Measurements from ENCODE around the gene ENPP5.
A peak's percentile ranks its signal among the peaks of the same experiment; 100 is the strongest.
"Not testable (repeated sequence)": the region's sequence is repeated elsewhere in the genome, so short reads cannot be mapped to it uniquely, and the experiment has no call there.

ENPP5 gene

GRCh38 chr6:46174904-46175303, 4.1 kb upstream of the ENPP5 start:
- no peak for DNase-seq

DNA sequence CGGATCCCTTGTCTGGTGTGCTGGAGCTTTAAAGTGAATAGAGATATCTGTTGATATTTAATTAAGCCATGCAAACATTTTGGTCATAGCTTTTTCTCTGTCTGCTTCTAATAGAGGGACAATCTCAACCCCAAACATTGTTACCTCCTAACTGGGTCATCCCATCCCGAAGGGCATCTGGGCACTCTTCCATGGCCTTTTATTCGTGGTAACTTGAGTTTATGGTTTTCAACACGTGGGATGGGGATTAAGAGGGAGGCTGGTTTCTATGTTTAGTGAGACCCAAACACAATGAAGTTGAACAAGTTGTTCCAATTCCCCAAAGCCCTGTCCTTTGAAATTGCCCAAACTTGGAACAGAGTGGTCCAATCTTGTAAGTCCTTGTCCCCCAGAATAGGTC, 1.4 kb upstream of the ENPP5 start:
- DNase-seq, result no peak

DNA sequence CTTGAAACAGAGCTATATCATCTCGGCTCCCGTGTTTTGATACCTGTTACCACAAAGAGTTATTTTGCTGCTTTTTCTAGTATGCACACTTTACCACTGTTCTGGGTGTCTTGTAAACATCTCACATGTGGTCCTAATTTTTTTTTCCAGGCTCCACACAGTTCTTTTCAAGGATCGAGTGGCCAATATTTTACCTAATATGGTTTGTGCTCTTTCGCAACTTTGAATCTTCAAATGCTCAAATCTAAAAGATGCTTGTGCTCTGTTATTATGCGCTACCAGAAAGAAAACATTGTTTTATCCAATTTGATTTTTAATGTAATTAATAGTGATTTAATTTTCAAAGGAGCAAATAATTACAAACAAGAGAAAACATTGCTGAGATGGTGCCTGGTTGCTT, 10.7 kb downstream of the ENPP5 start:
- DNase-seq, result no peak

DNA sequence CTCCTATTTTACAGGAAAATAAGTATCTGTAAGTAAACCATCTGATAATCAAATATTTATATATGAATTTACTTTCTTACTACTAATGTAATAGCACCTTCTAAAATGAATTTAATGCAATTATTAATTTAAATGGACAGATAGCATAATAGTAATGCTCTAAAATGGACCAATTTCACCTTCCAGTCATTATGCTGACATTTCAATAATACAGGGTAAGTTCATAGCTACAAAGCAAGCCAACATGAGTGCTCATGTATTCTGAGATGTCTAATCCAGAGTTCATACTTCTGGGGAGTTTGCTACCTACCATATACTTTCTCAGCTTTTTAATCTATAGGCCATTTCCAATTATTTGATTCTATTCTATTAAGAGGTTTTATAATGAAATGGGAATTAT, 11.6 kb downstream of the ENPP5 start:
- DNase-seq, result no peak

- no peak for DNase-seq
Observed at GRCh38 chr6:46156701-46157100, 14.1 kb downstream of the ENPP5 start.

DNA sequence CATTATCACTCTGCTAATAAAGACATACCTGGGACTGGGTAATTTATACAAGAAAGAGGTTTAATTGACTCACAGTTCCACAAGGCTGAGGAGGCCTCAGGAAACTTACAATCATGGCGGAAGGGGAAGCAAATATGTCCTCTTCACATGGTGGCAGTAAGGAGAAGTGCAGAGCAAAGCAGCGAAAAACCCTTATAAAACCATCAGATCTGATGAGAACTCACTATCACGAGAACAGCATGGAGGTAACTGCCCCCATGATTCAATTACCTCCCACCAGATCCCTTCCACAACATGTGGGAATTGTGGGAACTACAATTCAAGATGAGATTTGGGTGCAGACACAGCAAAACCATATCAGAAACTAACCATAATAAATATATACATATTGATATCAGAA, 21.7 kb downstream of the ENPP5 start:
- not testable (repeated sequence) for DNase-seq

DNA sequence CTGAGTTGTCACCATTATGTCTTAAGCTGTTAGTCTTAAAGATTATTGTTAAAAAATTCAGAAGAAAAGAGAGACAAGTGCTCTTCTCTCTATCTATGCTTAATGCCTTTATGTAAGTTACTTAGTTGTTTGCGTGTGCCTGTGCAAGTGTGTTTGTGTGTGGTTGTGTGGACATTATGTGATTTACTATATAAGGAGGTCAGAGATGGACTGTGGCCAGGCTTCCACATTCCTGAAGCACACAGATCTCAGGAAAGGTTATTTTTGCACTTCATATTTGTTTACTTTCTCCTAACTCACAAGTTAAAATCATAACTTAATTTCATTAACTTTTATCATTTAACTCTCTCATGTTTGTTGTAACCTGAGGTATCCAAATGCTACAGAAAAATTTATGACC, 26.5 kb downstream of the ENPP5 start:
- DNase-seq, result no peak

GRCh38 chr6:46138281-46138680, 32.5 kb downstream of the ENPP5 start:
- no peak for DNase-seq

DNA sequence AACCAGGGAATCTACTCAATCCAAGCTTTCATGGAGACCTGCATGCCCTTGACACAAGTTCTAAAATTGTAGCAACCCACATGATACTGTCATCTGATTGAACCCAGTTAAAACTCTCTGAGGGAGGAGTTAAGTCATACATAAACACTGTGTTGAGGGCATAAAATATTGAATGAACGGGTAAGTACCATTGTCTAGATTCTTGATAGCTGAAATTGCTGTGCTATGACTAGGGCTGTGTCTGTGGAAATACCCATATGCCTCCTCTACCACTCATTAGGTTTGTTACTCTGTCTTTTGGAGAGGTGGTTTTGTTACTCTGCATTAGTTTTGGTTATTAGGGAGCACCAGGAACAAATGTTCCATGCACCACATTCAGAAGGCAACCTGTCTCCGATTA, 33.4 kb downstream of the ENPP5 start:
- DNase-seq, result no peak

DNA sequence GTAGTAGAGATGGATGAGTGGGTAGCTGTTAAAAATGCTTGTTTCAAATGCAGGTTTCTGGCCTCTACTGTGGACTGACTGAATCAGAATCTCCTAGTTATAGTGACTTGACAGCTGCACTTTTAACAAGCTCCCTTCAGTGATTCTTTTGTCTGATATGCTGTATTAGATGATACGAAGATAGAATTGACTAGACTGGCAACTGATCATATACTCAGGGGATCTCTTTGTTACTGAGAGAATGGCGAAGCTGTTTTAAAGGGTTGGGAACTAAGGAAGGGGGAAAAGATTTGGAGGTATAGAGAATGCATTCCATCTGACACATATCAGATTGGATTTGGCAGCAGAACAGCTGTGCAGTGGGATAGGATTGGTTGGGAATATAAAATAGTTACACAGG, 33.9 kb downstream of the ENPP5 start:
- DNase-seq, result no peak

DNA sequence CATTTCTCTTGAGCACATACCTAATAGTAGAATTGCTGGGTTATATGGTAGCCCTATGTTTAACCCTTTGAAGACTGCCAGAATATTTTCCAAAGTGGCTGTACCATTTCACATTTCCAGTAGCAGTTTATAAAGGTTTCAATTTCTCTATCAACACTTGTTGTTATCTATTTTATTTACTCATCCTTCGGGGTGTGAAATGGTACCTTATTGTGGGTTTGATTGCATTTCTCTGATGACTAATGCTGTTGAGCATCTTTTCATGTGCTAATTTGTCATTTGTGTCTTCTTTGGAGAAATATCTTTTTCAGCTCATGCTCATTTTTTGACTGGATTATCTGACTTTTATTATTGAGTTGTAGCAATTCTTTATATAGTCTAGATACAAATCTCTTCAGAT, 35.6 kb downstream of the ENPP5 start:
- DNase-seq, result no peak

DNA sequence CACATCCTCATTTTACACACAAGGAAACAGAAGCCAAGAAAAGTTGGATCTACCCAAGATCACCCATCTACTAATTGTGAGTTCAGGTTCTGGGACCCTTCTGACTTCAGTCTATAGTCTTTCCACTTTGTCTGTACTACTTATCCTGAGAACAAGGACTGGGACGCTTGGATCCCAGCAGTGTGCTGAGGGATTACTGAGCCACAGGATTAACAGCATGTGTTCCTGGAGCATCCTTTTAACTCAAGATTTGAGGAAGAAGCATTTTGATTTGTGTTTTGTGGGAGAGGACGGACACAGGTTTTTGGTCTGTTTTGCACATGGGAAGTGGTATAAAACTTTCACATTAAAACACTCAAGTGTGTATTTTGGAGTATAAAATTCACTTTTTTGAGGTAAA, 36.6 kb downstream of the ENPP5 start:
- DNase-seq, result no peak

- DNase-seq, result not testable (repeated sequence)
Observed at GRCh38 chr6:46131291-46131690, 39.5 kb downstream of the ENPP5 start.

GRCh38 chr6:46130666-46131065, 40.1 kb downstream of the ENPP5 start:
- no peak for DNase-seq

DNA sequence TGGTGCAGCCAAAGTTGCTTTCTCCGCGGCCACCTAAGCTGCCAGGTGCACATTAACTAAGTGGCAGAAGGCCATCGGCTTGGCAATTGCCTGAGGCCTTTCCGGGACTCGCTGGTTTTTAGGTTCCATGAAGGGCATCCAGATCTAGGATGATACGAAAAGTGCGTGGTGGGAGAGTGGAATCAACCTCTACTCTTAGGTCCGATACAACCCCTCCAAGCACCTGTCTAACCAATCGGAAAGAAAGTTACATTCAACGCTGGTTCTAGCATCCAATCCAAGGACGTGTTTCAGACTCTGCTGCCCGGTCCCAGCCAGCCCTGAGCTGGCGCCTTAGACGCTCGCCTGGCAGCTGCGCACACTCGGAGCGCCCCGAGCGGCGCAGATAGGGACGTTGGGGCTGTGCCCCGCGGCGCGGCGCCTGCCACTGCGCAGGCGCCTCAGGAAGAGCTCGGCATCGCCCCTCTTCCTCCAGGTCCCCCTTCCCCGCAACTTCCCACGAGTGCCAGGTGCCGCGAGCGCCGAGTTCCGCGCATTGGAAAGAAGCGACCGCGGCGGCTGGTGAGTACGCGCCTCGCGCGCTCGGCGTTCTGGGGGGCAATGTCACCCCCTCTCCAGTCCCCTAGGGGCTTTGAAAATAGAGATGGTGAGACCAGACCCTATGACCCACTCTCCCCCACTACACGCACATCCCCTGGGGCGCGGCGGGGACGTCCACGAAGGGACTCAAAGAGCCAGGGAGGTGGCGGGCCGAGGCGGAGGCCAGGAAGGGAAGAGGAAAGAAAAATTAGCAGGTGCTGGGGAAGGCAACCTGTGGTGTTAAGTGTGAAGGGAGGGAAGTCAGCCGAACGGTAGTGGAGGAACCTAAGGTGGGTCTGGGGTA, 40.9 kb downstream of the ENPP5 start, which contains the start of gene ENPP4:
TSS of gene ENPP4 (plus strand) at position 361 of the 883 bp plus-strand sequence. CDS start 9,595 bp downstream, outside the sequence.
- peak; percentile 83 for DNase-seq

- DNase-seq, result no peak
Observed at GRCh38 chr6:46129291-46129628, 41.5 kb downstream of the ENPP5 start.

GRCh38 chr6:46128476-46128875, 42.3 kb downstream of the ENPP5 start:
- DNase-seq, result no peak

DNA sequence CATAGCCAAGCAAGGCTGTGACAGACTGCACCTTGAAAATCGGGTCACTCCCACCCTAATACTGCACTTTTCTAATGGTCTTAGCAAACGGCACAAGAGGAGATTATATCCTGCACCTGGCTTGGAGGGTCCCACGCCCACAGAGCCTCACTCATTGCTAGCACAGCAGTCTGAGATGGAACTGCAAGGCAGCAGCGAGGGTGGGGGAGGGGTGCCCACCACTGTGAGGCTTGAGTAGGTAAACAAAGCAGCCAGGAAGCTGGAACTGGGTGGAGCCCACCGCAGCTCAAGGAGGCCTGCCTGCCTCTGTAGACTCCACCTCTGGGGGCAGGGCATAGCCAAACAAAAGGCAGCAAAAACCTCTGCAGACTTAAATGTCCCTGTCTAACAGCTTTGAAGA, 51.1 kb downstream of the ENPP5 start:
- not testable (repeated sequence) for DNase-seq

GRCh38 chr6:46118836-46119235, 51.9 kb downstream of the ENPP5 start:
- DNase-seq, result no peak

DNA sequence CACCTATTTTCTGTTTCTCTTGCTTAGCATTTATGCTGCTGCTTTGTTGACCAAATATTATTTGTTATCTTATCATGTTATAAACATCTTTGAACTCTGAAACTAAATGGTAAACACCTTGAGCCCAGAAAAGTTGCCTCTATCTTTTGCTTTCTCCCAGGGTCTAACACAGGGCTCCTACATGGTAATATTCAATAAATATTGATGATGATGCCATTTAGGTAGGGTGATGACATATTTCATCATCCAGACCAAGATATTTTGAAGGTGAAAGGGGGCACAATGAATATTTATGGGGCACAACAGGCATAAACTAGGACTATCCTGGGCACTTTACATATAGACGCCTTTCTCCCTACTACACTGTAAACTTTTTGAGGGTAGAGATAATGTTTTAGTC, 52.6 kb downstream of the ENPP5 start:
- no peak for DNase-seq

GRCh38 chr6:46116289-46116688, 54.5 kb downstream of the ENPP5 start:
- DNase-seq, result no peak

DNA sequence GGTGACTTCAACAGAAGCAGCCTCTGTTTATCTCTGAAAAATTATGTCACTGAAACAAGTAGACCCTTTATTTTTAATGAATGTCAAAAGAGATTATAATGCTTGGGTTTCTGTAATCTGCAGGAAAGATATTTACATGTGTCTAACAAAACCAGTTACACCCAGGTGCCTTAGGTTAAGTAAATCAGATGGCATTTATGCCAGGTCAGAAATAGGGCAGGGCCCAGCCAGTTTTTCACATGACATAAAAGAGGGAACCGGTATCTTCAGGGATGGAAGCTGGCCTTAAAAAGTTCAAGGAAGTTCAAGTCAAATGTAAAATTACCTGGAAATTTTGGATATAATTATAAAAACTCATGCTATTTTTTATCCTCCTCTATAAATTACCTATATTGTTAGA, 55.1 kb downstream of the ENPP5 start:
- no peak for DNase-seq

GRCh38 chr6:46113370-46113769, 57.4 kb downstream of the ENPP5 start:
- DNase-seq, result no peak
